T-helper 17 cell (primary cell): ENCODE data around the gene PDHB. TPM values are rescaled to one million over a fixed set of nuclear protein-coding genes. Genes with fewer than 3 reads are reported as not detected.
A peak's percentile ranks its signal among the peaks of the same experiment; 100 is the strongest.

ENCODE experiments used
- ATAC-seq: fragments of 150-1000 bp; cut with Tn5 transposase; 2 replicates; pipeline ENCODE4 v1.10.0; 2021; ENCODE audit warnings: mild to moderate bottlenecking, moderate library complexity
- DNase-seq, 3 donors: peaks; one replicate each; pipeline versions ENCODE4 v3.0.0 to v3.0.0-alpha.2; 2020 to 2021
- H3K9me3 ChIP-seq: one replicate; pipeline ENCODE4 v1.7.0; 2013; ENCODE audit warnings: low read length, mild to moderate bottlenecking; ENCODE audit not compliant: control insufficient read depth, poor library complexity, severe bottlenecking
- H3K27ac Mint-ChIP-seq: one replicate; pipeline ENCODE4 v1.8.0; 2022; ENCODE audit warnings: mild to moderate bottlenecking, moderate library complexity, mixed read lengths
- H3K27me3 Mint-ChIP-seq: one replicate; pipeline ENCODE4 v1.8.0; 2022; ENCODE audit warnings: mixed read lengths
- H3K36me3 Mint-ChIP-seq: one replicate; pipeline ENCODE4 v1.8.0; 2022; ENCODE audit warnings: low read depth, mixed read lengths
- H3K4me1 Mint-ChIP-seq: one replicate; pipeline ENCODE4 v1.8.0; 2022; ENCODE audit warnings: mild to moderate bottlenecking, mixed read lengths
- H3K4me3 Mint-ChIP-seq: one replicate; pipeline ENCODE4 v1.8.0; 2022; ENCODE audit warnings: mild to moderate bottlenecking, moderate library complexity, mixed read lengths
- total RNA-seq, 4 donors: library from RNA in 2 of 4; stranded (reverse) in 2 of 4; gene quantifications; one replicate each; pipeline ENCODE4 v1.2.3 and lab custom pipeline; 2022 to 2026

The PDHB gene
- total RNA-seq, 2 donors from 2014 or later = 25.6 to 29.9 TPM

GRCh38 chr3:58427661-58428361 is 5.8 kb downstream of the PDHB start:
- H3K9me3 ChIP-seq = no peaks in the 10 kb centered on the region
- peaks cover 17% of the 10 kb centered on the region for H3K4me1 Mint-ChIP-seq
- H3K27ac Mint-ChIP-seq = peak overlapping the region; percentile 11
- no peaks in the 10 kb centered on the region for H3K27me3 Mint-ChIP-seq
- H3K4me3 Mint-ChIP-seq = peak overlapping the region; percentile 55
- ATAC-seq (no peak), DNase-seq (no peak)
- peaks cover 4% of the 10 kb centered on the region for H3K36me3 Mint-ChIP-seq

GRCh38 chr3:58425782-58426181 is 7.8 kb downstream of the PDHB start:
- ATAC-seq (no peak), DNase-seq (no peak)
- peaks cover 7% of the 10 kb centered on the region for H3K4me1 Mint-ChIP-seq
- peak overlapping the region; percentile 45 for H3K27ac Mint-ChIP-seq
- no peak overlapping the region for H3K4me3 Mint-ChIP-seq
- no peaks in the 10 kb centered on the region for H3K9me3 ChIP-seq
- no peaks in the 10 kb centered on the region for H3K27me3 Mint-ChIP-seq
- H3K36me3 Mint-ChIP-seq = peaks cover 5% of the 10 kb centered on the region

- Mint-ChIP-seq H3K27me3 (no peaks in the 10 kb centered on the region), H3K27ac (peak overlapping the region; percentile 51), H3K36me3 (peaks cover 5% of the 10 kb centered on the region), H3K4me3 (no peak overlapping the region), H3K4me1 (peaks cover 9% of the 10 kb centered on the region)
- ATAC-seq (no peak), DNase-seq (no peak)
- no peaks in the 10 kb centered on the region for H3K9me3 ChIP-seq
These were observed 9.0 kb downstream of the PDHB start for GRCh38 chr3:58424613-58425012.

- H3K4me1 Mint-ChIP-seq = peaks cover 7% of the 10 kb centered on the region
- no peaks in the 10 kb centered on the region for H3K9me3 ChIP-seq
- DNase-seq (no peak), ATAC-seq (no peak)
- peak overlapping the region; percentile 51 for H3K27ac Mint-ChIP-seq
- peaks cover 5% of the 10 kb centered on the region for H3K36me3 Mint-ChIP-seq
- H3K27me3 Mint-ChIP-seq = no peaks in the 10 kb centered on the region
- H3K4me3 Mint-ChIP-seq = no peak overlapping the region
These were observed 10.8 kb downstream of the PDHB start for GRCh38 chr3:58422756-58423325.

GRCh38 chr3:58421004-58421403 is 12.6 kb downstream of the PDHB start:
- DNase-seq = no peak
- ATAC-seq = no peak
- Mint-ChIP-seq H3K27me3 (no peaks in the 10 kb centered on the region), H3K36me3 (peaks cover 5% of the 10 kb centered on the region), H3K27ac (peak overlapping the region; percentile 24), H3K4me3 (no peak overlapping the region), H3K4me1 (peaks cover 7% of the 10 kb centered on the region)
- no peaks in the 10 kb centered on the region for H3K9me3 ChIP-seq

- peaks cover 3% of the 10 kb centered on the region for H3K36me3 Mint-ChIP-seq
- ATAC-seq (no peak), DNase-seq (no peak)
- H3K4me1 Mint-ChIP-seq = peaks cover 7% of the 10 kb centered on the region
- H3K9me3 ChIP-seq = no peaks in the 10 kb centered on the region
- no peak overlapping the region for H3K4me3 Mint-ChIP-seq
- H3K27me3 Mint-ChIP-seq = no peaks in the 10 kb centered on the region
- H3K27ac Mint-ChIP-seq = peak overlapping the region; percentile 24
These were observed 13.7 kb downstream of the PDHB start for GRCh38 chr3:58419780-58420507.

- no peaks in the 10 kb centered on the region for H3K9me3 ChIP-seq
- peaks cover 7% of the 10 kb centered on the region for H3K4me1 Mint-ChIP-seq
- H3K4me3 Mint-ChIP-seq = no peak overlapping the region
- DNase-seq (no peak), ATAC-seq (no peak)
- H3K27me3 Mint-ChIP-seq = no peaks in the 10 kb centered on the region
- peaks cover 3% of the 10 kb centered on the region for H3K36me3 Mint-ChIP-seq
- H3K27ac Mint-ChIP-seq = no peak overlapping the region
These were observed 15.4 kb downstream of the PDHB start for GRCh38 chr3:58418227-58418626.

GRCh38 chr3:58417075-58417474 is 16.6 kb downstream of the PDHB start:
- Mint-ChIP-seq H3K4me1 (peaks cover 4% of the 10 kb centered on the region), H3K27me3 (no peaks in the 10 kb centered on the region), H3K4me3 (no peak overlapping the region), H3K27ac (no peak overlapping the region), H3K36me3 (peaks cover 3% of the 10 kb centered on the region)
- ATAC-seq = no peak
- DNase-seq = no peak
- no peaks in the 10 kb centered on the region for H3K9me3 ChIP-seq

GRCh38 chr3:58416191-58416590 is 17.4 kb downstream of the PDHB start:
- ATAC-seq (no peak), DNase-seq (no peak)
- no peak overlapping the region for H3K27ac Mint-ChIP-seq

GRCh38 chr3:58414538-58415197 is 19.0 kb downstream of the PDHB start:
- H3K9me3 ChIP-seq = no peaks in the 10 kb centered on the region
- H3K4me3 Mint-ChIP-seq = no peak overlapping the region
- ATAC-seq (peak; percentile 75), DNase-seq (peak in 1 of 3 donors; percentile 27)
- no peak overlapping the region for H3K27ac Mint-ChIP-seq
- no peaks in the 10 kb centered on the region for H3K27me3 Mint-ChIP-seq
- H3K36me3 Mint-ChIP-seq = peaks cover 2% of the 10 kb centered on the region
- no peaks in the 10 kb centered on the region for H3K4me1 Mint-ChIP-seq

More at GRCh38 chr3:58416191-58416590, 17.4 kb downstream of the PDHB start:
- no peaks in the 10 kb centered on the region for H3K27me3 Mint-ChIP-seq
- no peaks in the 10 kb centered on the region for H3K36me3 Mint-ChIP-seq
- H3K9me3 ChIP-seq = no peaks in the 10 kb centered on the region
- H3K4me3 Mint-ChIP-seq = no peak overlapping the region
- peaks cover 2% of the 10 kb centered on the region for H3K4me1 Mint-ChIP-seq

- Mint-ChIP-seq H3K4me3 (no peak overlapping the region), H3K4me1 (peaks cover 3% of the 10 kb centered on the region), H3K36me3 (peaks cover 5% of the 10 kb centered on the region), H3K27me3 (no peaks in the 10 kb centered on the region), H3K27ac (no peak overlapping the region)
- no peaks in the 10 kb centered on the region for H3K9me3 ChIP-seq
- DNase-seq = no peak
- no peak for ATAC-seq
These were observed 21.5 kb downstream of the PDHB start for GRCh38 chr3:58411851-58412830.

GRCh38 chr3:58411036-58411435 is 22.6 kb downstream of the PDHB start:
- Mint-ChIP-seq H3K4me1 (peaks cover 3% of the 10 kb centered on the region), H3K27ac (peak overlapping the region; percentile 85), H3K27me3 (no peaks in the 10 kb centered on the region), H3K4me3 (no peak overlapping the region), H3K36me3 (peaks cover 5% of the 10 kb centered on the region)
- DNase-seq (no peak), ATAC-seq (no peak)
- H3K9me3 ChIP-seq = no peaks in the 10 kb centered on the region
